ES-I3 (cell line): ENCODE data around the gene MATN1.

Experiments
- H3K36me3 ChIP-seq: 2 replicates; pipeline ENCODE4 v1.6.1; 2013; ENCODE audit warnings: mild to moderate bottlenecking, low read length, control low read depth, moderate library complexity; ENCODE audit not compliant: insufficient read depth
- H3K4me1 ChIP-seq: 2 replicates; pipeline ENCODE4 v1.6.1; 2013; ENCODE audit warnings: mild to moderate bottlenecking, control low read depth, low read length; ENCODE audit not compliant: insufficient read depth
- H3K9ac ChIP-seq: 2 replicates; pipeline ENCODE4 v1.6.1; 2013; ENCODE audit warnings: low read depth, mild to moderate bottlenecking, low read length, moderate library complexity
- H3K9me3 ChIP-seq: 2 replicates; pipeline ENCODE4 v1.6.1; 2013; ENCODE audit warnings: mild to moderate bottlenecking, low read length, moderate library complexity; ENCODE audit not compliant: control insufficient read depth, insufficient read depth

Gene MATN1

DNA sequence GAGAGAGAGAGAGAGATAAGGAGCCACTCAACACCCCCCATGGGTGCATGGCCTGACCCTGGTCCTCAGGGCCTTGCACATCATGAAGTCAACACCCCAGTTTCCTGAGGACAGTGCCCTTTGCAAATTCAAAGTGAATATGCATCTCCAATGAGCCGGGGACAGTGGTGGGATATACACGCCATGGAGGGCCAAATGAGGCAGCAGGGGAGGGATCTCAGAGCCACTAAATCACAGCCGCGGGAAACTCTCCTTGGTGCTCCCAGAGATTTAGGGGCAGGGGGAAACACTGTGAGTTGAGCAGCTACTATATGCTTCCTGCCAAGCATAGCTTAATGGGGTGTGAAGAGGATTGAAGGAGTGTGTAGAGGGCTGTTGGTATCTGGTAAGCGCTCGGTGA is 35.5 kb downstream of the MATN1 start:
- Histone ChIP-seq H3K9me3 (no peaks in the 10 kb centered on the region), H3K4me1 (peaks cover 12% of the 10 kb centered on the region), H3K36me3 (no peaks in the 10 kb centered on the region), H3K9ac (no peak overlapping the region)

DNA sequence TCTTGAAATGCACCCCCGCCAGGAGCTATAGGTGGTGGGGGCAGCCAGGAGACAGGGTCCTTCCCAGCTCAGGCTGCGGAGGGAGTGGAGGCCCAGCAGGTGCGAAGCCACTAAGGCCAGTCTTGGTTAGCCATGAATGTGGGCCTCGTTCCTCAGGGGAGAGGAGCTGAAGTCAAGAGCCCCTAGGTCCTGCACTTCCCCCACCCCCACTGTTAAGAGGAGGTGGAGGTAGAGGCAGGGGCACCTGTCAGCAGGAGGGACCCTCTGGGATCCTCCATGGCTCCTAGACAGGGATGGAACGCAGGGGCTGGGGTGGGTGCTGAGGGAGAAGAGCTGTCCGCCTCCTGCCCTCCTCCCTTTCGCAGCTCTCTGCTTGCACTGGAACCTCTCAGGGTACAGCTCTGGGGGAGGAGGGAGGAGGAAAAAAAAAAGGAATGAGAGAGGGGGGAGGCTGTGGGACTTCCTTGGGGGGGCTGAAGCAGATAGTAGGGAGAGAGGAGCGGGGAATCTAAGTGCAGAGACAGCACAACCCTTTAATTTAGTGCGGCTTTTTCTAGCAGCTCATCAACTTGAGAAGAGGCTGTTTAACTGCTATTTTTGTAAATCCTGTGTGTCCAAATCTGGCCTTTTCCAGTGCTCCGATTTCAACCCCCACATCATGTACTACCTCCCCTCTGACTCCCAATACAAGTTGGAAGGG is 37.0 kb downstream of the MATN1 start:
- Histone ChIP-seq H3K4me1 (peaks cover 12% of the 10 kb centered on the region), H3K9ac (peak overlapping the region; percentile 69; the same call in 1 of the 2 replicates), H3K9me3 (no peaks in the 10 kb centered on the region), H3K36me3 (no peaks in the 10 kb centered on the region)

DNA sequence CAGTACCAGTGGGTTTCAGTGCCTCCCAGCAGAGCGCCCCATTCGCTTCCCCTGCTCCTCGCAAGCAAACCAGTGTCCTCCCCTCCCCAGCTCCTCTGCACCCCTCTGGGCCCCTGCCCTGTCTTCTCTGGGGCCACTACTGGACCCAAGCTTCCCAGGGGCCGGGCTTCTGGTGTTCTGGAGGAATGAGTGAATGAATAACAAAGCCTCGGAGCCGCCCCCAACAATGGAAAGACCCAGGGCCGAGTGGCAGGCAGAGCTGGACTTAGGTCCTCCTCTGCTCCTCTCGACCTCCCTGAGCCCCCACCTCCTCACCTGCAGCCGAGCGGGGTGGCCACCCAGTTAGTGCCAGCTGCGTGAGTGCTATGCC is 37.6 kb downstream of the MATN1 start:
- peaks cover 12% of the 10 kb centered on the region for H3K4me1 ChIP-seq
- no peaks in the 10 kb centered on the region for H3K36me3 ChIP-seq
- peak overlapping the region; percentile 69 for H3K9ac ChIP-seq
- H3K9me3 ChIP-seq: no peaks in the 10 kb centered on the region

DNA sequence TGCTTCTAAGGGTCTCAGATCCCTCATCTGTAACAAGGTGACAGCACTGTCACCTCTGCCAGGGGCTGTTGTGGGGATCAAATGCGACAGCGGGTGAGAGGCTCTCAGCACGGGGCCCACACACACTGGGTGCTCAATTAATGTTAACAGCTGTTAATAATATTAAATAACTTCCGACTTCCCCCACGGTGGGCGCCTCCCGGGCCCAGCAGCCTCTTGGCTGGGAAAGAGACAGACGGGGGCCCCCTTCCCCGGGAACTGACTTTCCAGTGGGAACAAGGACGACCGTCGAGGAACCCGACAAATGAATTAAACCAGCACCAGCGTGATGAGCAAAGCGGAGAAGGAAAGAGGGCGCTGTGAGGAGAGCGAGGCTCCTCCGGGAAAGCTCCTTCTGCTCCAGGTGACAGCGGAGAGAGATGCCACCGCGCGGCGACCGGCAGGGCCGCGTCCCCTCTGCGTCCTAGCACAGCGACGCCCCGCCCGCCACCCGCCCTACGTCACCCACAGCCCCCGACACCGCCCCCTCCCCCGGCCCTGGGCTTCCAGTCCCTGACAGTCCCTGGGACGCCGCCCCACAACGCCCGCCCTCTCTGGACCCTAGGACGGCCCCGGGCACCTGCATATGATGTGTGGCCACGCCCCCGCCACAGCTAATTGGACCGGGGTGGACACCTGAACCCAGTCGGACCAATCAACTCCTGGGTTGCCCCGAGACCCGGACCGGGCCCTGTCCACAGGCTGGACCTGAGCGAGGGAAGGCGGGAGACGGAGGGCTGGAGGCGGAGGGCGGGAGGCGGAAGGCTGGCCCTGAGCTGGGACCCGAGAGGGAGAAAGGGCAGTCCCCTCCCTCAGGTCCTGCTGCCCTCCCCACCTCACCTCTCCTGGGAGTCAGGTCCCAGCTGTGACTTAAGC is 38.2 kb downstream of the MATN1 start:
- peak overlapping the region; percentile 69 for H3K9ac ChIP-seq
- peaks cover 6% of the 10 kb centered on the region for H3K4me1 ChIP-seq
- H3K36me3 ChIP-seq: no peaks in the 10 kb centered on the region

DNA sequence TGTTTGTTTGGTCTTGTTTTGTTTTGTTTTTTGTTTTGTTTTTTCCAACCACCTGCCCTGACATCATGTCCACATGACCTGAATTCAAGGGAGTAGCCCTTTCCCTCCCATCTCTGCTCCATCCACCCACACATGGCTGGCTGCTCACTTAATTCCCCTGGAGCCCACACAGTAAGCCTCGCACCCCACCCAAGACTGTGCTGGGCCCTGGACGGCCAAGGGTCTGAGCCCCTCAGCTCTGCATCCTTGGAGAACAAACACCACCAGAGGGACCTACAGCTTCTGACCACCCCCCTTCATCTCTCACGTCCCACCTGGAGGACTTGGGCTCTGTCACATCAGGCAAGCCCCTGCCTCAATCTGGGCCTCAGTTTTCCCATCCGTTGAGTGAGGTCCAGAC is 39.1 kb downstream of the MATN1 start:
- no peaks in the 10 kb centered on the region for H3K4me1 ChIP-seq
- H3K9ac ChIP-seq: no peak overlapping the region
- peaks cover 4% of the 10 kb centered on the region; the same call in 1 of the 2 replicates for H3K9me3 ChIP-seq
- no peaks in the 10 kb centered on the region for H3K36me3 ChIP-seq

More for the DNA sequence above, 38.2 kb downstream of the MATN1 start:
- H3K9me3 ChIP-seq: no peaks in the 10 kb centered on the region

DNA sequence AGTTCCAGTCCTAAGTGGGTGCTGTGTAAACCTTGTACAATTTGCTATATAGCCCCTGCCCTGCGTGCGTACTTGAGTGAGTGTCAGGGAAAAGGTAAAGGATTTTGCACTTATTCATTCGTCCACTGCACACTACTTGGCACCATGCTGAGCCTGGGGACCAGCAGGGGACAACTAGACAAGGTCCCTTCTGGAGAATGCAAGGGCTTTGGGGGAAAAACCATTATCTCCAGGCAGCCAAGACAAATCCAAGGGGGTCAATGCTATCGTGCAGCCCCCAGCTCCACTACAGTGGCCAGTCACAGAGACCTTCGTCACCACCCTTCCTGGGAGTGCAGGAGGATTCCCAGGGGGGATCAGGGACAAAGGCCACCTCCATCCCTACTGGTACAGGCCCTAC is 39.7 kb downstream of the MATN1 start:
- Histone ChIP-seq H3K36me3 (no peaks in the 10 kb centered on the region), H3K9me3 (peaks cover 4% of the 10 kb centered on the region; the same call in 1 of the 2 replicates)

DNA sequence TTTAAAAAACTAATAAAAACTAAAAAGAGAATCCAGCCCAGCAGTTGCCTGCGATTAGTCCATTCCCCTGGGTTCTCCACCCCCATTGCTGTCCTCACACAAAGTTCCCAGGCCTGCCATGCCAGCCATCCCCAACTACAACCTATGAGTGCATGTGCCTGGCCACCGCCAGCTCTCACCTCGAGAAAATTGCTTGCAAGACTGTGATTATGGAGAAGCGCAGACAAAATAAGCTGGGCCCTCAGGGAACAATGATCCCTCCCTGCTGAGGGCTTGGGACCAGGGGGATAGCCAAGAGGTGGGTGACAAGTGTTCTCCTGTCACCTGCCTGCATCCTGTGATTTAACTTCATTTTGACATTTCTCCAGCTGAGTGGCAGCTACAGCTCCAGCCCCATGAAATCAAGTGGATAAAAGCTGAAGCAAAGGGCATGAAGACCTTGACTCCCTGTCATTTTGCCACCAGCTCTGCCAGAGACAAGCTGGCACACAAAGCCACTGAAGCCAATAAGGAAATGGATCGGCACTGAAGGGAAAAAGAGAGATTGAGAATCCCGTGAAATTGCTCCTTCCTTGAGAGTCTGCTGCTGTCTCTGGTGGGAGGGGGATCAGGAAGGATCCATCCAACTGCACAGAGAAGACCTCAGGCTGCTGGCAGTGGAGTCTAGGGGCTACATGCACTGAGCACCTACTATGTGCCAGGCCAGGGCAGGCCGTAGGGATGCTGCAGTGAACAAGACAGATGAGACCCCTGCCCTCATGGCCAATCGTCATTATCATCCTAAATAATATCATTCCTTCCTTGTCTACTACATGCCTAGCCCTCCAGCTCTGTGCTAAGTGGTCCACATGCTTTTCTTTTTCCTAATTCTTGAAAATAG is 40.7 kb downstream of the MATN1 start:
- Histone ChIP-seq H3K9me3 (peaks cover 4% of the 10 kb centered on the region; the same call in 1 of the 2 replicates), H3K4me1 (no peaks in the 10 kb centered on the region), H3K36me3 (no peaks in the 10 kb centered on the region), H3K9ac (no peak overlapping the region)

More for the DNA sequence above, 39.7 kb downstream of the MATN1 start:
- H3K4me1 ChIP-seq: no peaks in the 10 kb centered on the region
- H3K9ac ChIP-seq: no peak overlapping the region

DNA sequence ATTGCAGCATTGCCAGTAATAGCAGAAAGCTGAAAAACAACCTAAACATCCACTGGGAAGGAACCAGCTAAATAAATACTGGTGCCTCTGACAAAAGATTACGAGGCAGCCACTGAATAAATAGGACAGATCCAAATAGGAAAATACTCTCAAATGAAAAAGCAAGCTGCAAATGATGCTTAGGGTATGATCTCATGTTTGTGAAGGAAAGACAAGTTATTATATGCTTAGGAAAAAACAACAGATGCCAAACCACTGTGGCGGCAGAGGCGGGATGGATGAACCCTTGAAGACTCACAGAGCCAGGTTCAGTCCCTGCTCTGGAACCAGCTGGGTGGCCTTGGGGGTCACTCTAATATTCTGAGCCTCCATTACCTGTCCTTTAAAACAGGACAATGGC is 41.6 kb downstream of the MATN1 start:
- H3K36me3 ChIP-seq: no peaks in the 10 kb centered on the region
- no peaks in the 10 kb centered on the region for H3K4me1 ChIP-seq
- no peak overlapping the region for H3K9ac ChIP-seq
- H3K9me3 ChIP-seq: peaks cover 4% of the 10 kb centered on the region; the same call in 1 of the 2 replicates

DNA sequence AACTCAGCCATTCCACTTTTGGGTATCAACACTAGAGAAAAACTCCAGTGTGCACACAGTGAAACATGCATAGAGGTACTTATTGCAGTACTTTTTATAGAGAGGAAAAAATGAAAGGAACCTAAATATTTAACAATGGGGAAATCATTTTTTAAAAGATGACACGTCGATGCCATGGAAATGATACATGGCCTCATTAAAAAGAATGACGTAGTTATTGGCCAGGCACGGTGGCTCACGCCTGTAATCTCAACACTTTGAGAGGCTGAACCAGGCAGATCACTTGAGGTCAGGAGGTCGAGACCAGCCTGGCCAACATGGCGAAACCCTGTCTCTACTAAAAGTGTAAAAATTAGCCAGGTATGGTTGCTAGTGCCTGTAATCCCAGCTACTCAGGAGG is 42.5 kb downstream of the MATN1 start:
- no peaks in the 10 kb centered on the region for H3K36me3 ChIP-seq
- H3K4me1 ChIP-seq: no peaks in the 10 kb centered on the region
- H3K9me3 ChIP-seq: peaks cover 4% of the 10 kb centered on the region; the same call in 1 of the 2 replicates
- no peak overlapping the region for H3K9ac ChIP-seq

DNA sequence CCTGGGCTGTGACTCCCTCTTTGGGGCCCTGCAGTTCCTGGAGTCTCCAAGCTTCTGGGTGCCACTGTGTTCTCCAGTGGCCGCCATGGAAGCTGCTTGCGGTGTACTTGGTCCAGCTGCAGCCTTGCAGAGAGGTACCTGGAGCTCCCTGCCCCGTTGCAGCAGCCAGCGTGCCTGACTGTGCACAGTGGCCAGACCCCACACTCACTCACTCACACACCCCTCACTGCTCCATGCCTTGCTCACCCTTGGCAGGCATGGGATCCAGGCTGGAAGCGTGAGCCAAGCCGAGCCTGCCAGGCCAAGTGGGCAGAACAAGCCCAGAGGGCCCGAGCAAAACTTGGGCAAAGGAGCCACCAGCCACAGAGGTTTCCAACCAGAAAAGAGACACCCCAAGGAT is 43.0 kb downstream of the MATN1 start:
- Histone ChIP-seq H3K9me3 (peaks cover 4% of the 10 kb centered on the region; the same call in 1 of the 2 replicates), H3K9ac (no peak overlapping the region), H3K36me3 (no peaks in the 10 kb centered on the region), H3K4me1 (no peaks in the 10 kb centered on the region)

DNA sequence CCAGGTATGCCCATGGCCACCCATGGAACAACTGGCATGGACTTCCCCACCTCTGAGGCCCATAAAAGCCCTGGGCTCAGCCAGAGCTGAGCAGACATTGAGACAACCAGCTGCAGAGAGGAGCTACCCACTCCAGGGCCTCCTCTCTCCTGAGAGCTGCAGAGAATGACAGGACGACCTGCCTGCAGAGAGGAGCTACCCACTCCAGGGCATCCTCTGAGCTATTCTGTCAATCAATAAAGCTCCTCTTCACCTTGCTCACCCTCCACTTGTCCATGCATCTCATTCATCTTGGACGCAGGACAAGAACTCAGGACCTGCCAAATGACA is 43.4 kb downstream of the MATN1 start:
- H3K9ac ChIP-seq: no peak overlapping the region
- H3K4me1 ChIP-seq: no peaks in the 10 kb centered on the region
- H3K36me3 ChIP-seq: no peaks in the 10 kb centered on the region

DNA sequence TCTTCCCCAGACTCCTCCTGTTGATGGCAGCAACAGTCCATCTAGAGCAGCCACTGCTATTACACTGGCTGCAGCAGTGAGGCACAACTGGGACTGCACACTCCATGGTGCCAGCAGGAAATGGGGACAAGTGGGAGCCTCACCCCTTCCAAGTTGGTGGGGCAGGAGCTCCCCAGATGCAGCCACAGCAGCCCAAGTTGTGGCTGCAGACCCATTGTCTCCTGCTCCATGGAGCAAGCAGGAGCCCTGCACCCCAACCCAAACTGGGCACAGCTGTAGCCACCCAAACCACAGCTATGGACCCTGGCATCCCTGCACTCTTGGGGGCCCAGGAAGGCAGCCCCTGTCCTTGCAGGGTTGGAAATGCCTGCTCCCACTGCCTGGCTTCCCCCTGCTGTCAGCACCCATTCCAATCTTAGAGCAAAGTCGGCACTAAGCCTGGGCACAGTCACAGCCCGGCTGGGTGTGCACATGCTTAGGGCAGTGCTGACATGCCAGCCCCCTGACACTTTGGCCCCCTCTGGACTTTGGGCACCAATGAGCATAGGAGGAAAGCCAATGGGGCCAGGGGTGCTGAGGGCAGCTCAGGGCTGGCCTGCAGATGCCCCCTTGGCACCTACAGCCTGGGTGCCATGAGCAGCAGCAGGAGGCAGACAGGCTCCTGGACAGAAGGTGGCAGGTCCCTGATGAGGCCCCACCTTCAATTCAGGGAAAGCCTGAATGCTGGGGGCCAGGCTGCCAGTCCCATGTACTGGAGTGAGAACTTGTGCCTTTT is 44.0 kb downstream of the MATN1 start:
- no peaks in the 10 kb centered on the region for H3K36me3 ChIP-seq
- H3K9me3 ChIP-seq: peaks cover 4% of the 10 kb centered on the region; the same call in 1 of the 2 replicates
- H3K9ac ChIP-seq: no peak overlapping the region
- no peaks in the 10 kb centered on the region for H3K4me1 ChIP-seq

More for the DNA sequence above, 43.4 kb downstream of the MATN1 start:
- peaks cover 4% of the 10 kb centered on the region; the same call in 1 of the 2 replicates for H3K9me3 ChIP-seq

DNA sequence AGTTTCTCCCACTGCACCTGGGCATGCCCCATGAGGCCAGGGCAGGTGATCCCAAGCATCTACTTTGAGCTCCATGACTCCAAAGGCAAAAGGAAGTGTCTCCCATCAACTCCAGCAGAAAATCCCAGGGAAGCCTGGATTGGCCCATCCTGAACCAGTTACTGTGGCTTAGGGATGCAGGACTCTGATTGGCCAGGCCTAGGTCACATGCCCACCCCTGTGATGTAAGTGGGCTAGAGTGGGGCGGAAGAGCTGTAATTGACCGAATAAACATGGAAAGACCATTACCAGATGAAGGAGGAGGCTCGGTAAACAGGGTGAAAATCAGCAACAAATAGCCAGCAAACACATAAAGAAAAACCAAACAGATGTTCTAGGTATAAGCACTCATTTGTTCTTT is 45.2 kb downstream of the MATN1 start:
- peaks cover 4% of the 10 kb centered on the region; the same call in 1 of the 2 replicates for H3K9me3 ChIP-seq
- H3K9ac ChIP-seq: no peak overlapping the region
- no peaks in the 10 kb centered on the region for H3K36me3 ChIP-seq
- H3K4me1 ChIP-seq: no peaks in the 10 kb centered on the region
